NCI-H1694 (cell line): Measurements from ENCODE around the gene TAS2R1.
"Not testable (repeated sequence)": the region's sequence is repeated elsewhere in the genome, so short reads cannot be mapped to it uniquely, and the experiment has no call there.

Source experiments
- DNase-seq: peaks from one replicate; lab custom pipeline; 2025; lab: John Stamatoyannopoulos, UW

TAS2R1 gene

DNA sequence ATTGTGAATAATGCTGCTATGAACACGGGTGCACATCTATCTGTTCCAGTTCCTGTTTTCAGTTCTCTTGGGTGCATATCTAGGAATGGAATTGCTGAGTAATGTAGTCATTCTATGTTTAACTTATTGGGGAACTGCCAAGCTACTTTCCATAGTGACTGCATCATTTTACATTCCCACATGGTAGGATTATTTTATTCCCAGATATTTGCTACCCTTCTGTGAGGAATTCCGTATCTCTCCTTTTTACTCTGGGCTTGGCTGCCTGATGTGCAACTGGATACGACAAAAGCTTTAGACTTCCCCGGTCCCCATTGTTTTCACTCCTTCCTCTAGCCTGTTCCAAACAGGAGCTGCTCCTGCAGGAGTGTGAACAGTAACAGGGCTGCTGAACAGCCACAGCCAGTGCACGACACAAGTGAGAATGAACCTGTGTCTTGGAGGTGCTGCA is 7.2 kb downstream of the TAS2R1 start:
- no peak for DNase-seq

DNA sequence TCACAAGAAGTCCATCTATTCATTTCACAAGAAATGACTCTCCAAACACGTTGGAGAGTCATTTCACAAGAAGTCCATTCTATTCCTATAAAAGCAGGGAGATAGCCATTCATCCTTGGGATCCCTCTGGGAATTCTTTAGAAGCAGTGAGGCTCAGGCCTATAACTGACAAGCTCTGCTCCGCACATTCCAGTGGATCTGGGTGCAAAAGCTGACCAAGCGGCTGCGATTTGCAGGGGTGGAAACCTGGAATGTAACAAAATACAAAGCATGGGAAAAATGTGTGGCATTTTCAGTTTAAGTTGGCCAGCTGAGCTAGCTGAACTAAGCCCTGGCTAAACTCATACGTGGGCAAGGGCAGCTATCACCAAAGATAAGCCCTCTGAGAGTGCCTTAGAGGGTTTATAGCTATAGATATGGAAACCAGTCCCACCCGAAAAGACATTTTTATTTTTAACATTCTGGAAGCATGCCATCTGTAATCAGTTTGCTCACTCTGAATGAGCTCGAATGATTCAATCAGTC is 8.7 kb downstream of the TAS2R1 start:
- DNase-seq, result no peak

DNA sequence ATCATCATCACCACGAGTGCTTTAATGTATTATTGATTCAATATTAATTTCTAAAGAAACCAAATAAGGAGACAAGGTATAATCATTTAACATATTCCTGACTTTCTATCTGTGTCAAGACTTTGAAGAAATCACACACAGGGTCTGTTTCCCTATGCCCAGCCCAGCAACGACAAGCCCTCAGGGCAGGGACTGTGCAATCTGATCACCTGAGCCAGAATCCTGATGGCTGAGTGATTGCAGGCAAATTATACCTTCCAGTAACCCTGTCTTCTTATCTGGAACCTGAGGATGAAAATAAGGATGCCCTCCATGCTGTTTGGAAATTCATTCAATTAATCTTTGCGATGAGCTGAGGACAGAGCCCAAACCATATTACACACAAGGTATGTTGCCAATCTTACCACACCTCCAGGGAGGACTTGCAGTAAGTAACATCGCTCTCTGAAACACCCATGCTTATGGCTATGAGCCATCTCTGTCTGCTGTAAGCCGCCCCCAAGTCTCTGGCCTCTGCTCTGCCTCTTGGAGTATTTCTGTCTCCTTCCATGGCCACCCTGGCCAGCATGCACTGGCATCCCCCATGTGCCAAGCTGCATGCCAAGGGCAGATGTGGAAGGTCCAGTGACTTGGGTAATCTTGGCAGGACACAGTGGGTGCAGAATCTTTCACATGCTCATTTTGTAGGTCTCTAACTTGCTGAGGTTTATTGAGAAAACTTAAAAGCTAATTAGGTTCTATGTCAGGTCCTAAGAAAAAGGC is 10.6 kb downstream of the TAS2R1 start:
- DNase-seq, result no peak

DNA sequence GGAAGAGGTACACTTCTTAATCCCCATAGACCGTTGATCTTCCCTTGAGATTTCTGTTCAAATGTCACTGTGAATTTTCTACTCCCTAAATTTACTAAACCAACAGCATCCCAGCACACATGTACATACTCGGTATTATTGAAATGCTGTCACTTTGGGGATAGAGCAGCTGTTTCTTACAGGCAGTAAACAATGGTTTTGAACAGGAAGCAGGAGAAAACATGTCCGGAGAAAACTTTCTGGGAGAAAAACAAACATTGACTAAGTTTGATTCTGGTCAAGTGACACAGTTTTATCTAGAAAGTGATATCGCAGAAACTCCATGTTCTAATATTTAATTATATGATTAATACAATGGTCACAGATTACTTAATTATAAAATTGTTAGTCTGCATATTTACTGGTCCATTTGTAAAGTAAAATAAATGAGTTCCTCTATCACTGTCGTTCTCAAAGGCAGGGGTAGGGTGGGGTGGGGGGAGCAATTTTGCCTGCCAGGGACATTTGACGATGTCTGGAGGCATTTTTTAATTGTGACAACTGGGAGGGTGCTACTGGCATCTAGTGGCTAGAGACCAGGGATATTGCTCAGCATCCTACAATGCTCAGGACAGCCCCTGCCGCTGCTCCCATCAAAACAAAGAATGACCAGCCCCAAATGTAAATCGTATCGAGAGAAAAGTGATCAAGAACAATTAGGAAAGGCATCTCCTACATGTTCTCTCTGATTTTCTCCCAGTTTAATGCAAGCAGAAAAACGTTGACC is 12.2 kb downstream of the TAS2R1 start:
- no peak for DNase-seq

DNA sequence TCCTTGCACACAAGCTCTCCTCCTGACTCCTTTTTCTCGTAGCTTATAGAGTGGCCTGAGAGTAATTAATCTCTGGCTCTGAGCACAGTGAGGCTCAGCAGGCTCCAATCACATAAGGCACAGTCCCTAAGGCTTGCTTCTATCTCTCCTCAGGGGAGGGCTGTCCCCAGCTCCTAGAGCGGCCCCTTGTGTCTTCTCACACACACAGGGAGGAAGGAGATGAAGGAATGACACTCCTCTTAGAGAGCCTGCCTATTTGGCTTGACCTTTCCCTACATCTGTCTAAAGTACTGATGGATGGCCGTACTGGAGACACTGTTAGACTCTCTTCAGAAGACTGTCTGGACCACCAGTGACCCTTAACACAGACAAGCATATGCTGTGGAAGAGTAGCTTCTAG is 12.9 kb downstream of the TAS2R1 start:
- no peak for DNase-seq

DNA sequence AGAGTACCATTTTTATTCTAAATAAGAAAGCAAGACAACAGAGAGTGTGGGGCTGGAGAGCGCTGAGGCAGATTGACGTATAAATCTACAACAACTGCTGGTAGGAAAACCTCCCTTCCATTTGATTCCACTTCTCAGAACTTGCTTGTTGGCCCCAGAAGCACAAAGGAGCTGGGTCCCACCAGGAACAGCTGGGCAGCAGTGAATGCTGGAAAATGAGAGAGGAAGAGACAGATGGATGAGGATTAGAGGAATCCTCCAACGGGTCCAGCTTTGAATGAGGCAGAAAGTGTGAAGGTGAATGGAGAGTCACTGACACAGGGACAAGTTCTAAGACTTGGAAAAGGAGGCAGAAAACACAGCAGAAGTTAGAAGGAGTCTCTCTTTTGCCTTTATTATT is 14.8 kb downstream of the TAS2R1 start:
- no peak for DNase-seq

DNA sequence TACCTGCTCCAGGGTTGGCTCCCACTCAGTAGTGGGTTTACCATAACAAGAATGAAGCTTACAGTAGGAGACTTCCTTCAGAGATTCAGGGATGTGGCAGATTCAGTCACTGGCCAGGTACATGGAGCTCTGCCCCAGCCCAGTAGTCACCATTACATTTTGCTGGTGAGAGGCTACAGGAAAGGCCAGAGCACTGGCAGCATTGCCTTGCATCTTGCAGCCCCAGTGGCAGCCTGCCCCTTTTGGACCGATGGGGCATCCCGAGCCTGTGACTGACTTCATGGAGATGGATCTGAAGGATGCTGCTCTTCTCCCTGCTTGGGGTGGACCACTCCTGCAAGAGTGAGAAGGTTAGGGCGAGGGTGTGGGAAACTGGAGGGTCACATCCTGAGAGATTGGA is 16.8 kb downstream of the TAS2R1 start:
- DNase-seq, result no peak

DNA sequence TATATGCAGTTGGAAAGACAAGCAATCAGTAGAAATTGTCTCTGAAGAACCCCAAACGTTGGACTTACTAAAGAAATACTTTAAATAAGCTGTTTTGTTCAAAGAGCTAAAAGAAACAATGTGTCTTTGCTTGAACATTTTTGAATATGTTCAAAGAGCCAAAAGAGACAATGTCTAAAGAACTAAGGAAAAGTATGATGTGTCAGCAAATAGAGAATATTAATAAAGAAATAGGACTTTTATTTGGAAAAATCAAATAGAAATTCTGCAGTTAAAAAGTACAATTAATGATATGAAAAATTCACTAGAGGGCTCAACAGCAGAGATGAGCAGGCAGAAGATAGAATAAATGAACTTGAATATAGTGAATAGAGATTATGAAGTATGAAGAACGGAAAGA is 19.2 kb downstream of the TAS2R1 start:
- no peak for DNase-seq

DNA sequence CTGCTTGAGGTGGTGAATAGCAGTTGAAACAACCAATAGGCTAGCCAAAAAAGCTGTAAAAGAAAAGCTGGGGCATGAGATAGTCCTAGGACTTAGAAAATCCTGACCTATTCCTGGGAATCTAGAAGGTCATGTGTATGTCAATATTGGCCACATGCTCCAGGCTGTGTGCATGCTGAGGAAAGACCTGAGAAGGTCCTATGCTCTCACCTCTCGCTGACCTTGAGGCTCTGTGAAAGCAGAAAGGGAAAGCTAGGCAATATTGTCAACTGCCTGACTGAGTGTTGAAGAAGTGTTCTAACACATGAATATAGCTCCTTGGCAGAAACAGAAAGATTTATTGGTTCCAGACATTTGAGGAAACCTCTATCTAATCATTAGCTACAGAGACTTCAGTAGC is 19.8 kb downstream of the TAS2R1 start:
- no peak for DNase-seq

DNA sequence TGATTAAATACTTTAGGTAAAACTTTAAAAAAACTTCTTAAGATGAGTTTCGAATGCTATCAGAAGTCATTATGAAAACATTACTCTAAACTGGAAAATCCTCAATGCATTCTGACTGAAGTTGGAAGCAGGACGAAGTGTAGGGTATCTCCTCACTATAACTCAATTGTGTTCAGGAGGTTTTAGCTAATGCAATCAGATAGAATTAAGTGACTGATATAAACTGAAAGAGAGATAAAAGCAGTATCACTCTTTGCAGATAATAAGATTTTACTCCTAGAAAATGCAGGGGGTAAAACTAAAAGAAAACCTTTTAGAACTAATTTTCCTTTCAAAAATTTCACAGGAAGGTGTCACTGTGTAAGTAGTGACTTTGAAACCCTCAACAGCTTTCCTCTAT is 22.1 kb downstream of the TAS2R1 start:
- no peak for DNase-seq

DNA sequence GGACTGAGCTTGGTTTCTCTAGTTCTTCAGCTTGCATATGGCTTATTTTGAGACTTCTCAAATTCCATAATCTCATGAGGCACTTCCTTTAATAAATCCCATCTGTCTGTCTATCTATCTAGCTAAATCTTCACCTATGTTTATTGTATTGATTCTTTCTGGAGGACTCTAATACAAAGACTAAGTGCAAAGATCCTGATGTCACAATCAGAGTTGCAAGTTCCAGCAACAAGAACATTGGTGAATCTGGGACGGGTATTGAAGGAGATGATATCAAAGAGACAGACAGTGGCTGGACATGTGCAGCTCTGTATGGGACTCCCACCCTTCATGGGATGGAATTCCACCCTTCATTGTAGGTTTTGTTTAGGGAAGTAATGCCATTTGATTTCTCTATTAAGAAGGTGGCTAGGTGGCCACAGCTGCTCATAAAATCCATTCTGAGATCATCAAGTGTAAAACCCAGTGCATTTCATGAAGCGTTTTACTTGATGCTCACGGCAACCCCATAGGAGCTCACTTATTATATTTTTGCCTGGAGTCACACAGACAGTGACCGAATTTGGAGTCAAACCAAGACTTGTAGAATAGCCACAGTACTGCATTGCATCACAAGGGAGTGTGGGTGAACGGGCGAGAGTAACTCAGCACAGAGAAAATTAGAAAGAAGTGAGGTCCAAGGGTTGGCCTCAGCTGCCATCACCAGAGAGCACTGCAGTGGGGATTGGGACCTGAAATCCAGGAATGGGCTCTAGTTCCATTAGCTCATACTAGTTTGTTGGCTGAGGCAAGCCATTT is 24.9 kb downstream of the TAS2R1 start:
- DNase-seq, result no peak

DNA sequence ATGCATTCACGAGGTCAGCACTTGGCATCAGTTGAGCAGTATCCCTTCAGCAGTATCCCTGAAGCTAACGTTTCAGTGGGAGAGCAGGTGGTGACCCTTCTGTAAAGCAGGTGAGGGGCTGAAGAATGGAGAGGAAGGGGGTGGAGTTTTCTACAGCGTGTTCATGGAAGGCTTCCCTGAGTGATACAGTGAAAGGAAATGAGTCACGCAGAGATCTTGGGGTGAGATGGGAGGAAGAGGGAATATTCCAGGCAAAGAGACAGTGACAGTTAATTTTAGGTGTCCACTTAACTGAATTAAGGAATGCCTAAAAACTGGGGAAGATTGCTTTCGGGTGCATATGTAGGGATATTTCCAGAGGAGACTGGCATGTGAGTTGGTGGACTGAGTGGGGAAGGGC is 25.7 kb downstream of the TAS2R1 start:
- no peak for DNase-seq

DNA sequence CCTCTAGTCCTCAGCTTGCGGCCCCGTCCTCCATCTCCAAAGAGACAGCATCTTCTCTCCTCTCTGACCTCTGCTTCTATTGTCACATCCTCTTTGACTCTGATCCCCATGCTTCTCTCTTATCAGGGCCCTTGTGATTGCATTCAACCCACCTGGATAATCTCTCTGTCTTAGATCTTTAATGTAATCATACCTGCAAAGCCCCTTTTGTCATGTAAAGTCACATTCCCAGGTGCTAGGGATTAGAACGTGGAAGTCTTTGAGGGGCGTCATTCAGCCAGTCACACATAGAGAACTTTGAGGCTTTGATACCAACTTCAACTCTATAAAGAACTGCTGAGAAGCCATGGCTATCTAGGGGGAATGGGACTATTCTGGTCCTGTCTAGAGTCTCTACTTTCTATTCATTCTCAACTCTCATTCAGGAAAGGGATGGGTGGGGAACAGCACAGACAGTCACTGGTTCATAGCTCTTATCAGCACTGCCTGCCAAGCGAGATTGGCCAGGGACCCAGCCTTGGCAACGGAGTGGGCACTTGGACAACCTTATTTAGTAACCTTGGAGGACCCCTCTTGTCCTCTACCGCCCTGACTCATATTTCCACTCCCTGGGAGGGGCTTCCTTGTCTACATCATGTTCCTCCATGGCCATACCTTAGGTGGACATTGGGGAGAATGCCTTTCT is 29.0 kb downstream of the TAS2R1 start:
- DNase-seq, result no peak

DNA sequence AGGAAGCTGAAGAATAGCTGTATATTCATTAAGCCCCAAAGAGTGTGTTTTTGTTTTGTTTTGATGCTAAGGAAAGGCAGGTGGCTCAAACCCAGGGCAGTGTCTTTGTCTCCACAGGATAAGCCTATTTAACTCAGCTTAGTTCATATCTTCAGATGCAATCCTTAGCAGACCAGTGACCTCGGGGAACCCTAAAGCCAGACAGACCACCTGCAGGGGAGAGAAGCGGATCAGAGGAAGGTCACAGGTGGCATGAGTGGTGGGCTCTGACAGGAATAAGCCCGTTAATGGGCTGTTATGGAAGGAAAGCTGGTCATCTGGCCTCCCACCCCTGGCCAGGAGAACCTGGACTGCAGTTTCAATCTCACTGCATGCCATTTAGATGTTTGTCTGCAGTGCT is 30.8 kb downstream of the TAS2R1 start:
- no peak for DNase-seq

DNA sequence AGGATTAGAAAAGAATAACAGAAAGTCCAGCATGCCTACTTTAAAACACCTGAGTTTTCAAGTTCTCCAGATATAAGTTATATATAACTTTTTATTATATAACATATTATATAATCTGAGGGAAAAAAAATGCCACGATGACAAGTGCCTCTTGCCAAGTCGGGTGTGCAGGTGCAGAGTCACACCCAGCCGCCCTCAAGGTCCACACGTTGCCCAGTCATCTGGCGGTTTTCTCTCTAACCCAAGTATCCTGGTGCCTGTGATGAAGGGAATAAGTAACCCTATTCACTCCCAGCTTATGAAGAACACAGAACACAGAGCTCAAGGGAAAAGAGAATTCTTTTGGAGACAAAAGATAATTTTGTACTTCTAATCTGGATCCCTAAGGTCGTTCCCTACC is 31.8 kb downstream of the TAS2R1 start:
- not testable (repeated sequence) for DNase-seq

DNA sequence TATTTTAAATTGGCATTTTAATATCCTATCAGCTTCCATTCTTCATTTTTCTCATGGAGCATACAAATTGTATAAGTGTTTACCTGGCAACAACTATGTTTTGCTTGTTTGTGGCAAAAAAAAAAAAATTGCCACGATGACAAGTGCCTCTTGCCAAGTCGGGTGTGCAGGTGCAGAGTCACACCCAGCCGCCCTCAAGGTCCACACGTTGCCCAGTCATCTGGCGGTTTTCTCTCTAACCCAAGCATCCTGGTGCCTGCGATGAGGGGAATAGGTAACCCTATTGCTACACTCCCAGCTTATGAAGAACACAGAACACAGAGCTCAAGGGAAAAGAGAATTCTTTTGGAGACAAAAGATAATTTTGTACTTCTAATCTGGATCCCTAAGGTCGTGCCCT is 32.8 kb downstream of the TAS2R1 start:
- not testable (repeated sequence) for DNase-seq

DNA sequence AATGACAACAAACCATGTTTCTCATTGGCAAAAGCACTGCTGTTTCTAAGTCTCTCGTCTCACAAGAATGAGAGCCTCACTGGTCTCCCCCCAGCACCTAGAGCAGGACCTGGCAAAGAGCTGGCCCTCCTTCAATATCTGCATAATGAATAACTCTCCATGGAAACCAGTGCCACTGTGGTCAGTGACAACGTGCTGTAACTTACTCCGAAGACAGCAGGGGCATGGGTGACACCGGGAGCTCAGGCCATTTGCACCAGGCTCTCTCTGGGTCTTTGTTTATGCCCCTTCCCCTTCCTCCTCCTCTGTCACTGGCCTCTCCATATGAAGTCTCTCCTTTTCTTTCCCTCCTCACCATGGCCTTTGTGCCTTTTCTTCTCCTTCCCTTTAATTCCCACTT is 33.3 kb downstream of the TAS2R1 start:
- DNase-seq, result no peak

DNA sequence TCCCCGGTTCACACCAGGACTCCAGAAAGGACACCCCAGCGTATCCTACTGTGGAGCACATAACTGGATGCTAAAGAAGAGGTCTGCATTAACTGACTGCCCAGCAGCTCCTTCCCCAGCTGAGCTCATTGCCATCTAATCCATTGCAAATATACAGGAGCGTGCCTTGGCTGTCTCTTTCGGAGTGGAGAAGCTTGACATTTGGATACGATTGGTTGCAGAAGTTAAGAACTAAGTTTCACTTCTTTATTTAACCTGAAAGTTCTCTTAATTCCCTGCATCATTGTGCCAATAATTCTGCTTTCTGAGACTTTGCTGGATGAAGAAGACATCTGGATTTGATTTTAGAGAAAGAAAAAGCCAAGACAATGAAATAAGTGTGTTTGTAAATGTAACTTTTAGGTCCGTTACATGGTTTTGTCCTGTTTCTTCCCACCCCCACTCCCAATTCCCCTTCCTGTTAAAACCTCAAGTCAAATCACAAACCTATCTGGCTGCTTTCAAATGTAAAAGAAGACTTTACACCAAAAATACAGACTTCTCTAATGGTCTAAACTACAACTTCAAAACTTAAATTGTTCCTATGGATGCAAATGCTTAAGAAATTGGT is 33.9 kb downstream of the TAS2R1 start:
- no peak for DNase-seq

DNA sequence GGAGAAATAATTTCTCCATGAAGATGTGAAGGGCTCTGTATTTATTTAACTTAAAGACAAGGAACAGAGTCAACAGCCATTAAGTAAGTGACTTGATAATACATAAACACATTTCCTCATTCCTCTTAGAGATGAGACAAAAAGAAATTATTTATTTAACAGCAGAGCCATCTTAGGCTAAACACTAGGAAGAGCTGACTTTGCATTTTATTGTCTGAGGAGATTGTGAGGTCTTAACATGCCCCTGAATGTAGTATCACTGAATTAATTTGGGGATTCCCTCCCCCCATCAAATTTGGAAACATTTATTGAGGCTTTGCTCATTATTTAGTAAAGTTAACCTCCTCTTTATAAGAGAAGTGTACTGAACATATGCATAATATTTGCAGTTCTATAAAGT is 35.2 kb downstream of the TAS2R1 start:
- DNase-seq, result no peak

DNA sequence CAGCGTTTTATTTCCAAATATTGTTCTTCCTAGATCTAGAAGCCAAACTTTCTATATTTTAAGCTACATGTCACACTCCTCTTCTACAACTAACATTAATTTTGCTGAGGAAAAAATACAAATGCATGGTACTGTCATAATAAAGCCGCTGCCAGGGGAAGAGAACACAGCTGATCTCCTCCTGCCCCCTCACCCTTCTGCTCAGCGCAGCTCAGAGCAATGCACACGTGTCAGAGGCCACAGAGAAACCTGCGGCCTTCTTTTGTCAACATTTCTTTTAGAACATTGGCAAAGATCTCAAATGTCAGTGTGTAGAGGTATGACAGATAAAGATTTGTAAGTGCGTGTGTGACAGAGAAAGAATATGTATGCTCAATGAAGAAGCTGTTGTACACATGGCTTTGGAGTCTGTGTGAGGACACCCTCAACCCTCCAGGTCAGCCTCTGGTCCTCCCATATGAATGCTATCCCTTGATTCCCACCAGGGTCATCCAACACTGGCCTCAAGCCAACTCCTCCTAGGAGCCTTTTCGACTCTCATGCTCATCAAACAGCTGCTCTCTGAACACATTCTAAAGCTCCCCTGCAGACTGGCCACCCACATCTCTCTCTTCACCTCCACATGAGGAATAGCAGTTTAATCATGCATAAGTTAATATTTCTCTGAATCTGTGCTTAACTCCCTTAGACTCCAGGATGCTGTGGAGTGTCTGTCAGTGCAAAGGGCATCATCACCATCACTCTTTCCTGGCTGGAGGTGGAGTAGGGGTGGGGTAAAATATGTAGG is 40.9 kb downstream of the TAS2R1 start:
- no peak for DNase-seq

DNA sequence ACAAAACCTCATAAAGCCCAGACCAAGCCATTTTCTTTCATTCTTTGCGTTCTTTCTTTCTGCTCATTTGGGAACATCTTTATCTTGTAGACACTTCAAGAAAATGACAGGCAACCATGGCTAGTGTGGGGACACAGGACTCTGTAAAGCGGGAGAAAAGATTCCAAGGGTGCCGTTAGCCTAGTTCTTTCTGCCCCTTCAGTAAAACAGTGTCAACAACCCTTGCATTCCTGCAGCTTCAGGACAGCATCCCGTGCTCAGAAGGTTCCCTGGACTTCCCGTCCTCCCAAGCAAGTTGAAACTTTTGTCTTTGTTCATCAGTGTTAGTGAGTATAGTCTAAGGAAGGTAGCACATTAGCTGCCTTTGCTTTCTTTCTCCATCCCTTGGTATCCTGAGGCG is 41.9 kb downstream of the TAS2R1 start:
- DNase-seq, result no peak
